Breast epithelium (tissue), 3 donors: ENCODE results near the gene KRTAP4-6.

Experiments
- CTCF ChIP-seq, 3 donors: fragments of 450-650 bp; IDR thresholded peaks; one replicate each; pipeline ENCODE4 v1.5.1; 2016 to 2017; ENCODE audit warnings: antibody characterized with exemption in 3 of 3, mild to moderate bottlenecking in 3 of 3, moderate library complexity in 3 of 3
- POLR2AphosphoS5 ChIP-seq, 3 donors: sonication (generic); formaldehyde crosslinking; IDR thresholded peaks; one replicate each; pipeline ENCODE4 v1.6.1; 2017; ENCODE audit warnings: antibody characterized with exemption in 3 of 3

- TF ChIP-seq CTCF (IDR thresholded peaks at IDR 0.05) (no peak), POLR2AphosphoS5 (IDR thresholded peaks at IDR 0.05) (no peak)
Observed at GRCh38 chr17:41145261-41145660, 4.9 kb upstream of the KRTAP4-6 start.
